ENCODE results near the gene DIPK1B.
A peak's percentile ranks its signal among the peaks of the same experiment; 100 is the strongest.

DIPK1B gene

GRCh38 chr9:136762221-136762691, 49.9 kb downstream of the DIPK1B start:
- H4K12ac ChIP-seq (ENCODE audit: low read depth, low read length): no peak overlapping the region
- no peaks in the 10 kb centered on the region for H3K27me3 ChIP-seq (ENCODE audit: insufficient read depth, low read length)
- H3K79me2 ChIP-seq (ENCODE audit: control insufficient read depth, insufficient read depth, low read length, poor library complexity): no peaks in the 10 kb centered on the region
- H2AFZ ChIP-seq (ENCODE audit: insufficient read depth, low read length, poor library complexity): peak overlapping the region; percentile 37
- H3K9me3 ChIP-seq (ENCODE audit: insufficient read depth, low read depth, low read length): peaks cover 6% of the 10 kb centered on the region
- H3K4ac ChIP-seq (ENCODE audit: low read depth, low read length): peak overlapping the region; percentile 12
- no peak overlapping the region for H3K23ac ChIP-seq (ENCODE audit: low read length)
- peak overlapping the region; percentile 78 for H2BK5ac ChIP-seq (ENCODE audit: low read depth, low read length, poor library complexity)
- DNase-seq: no peak
- peak overlapping the region; percentile 73 for H2AK5ac ChIP-seq (ENCODE audit: low read length)
- peak overlapping the region; percentile 81 for H2BK12ac ChIP-seq (ENCODE audit: low read length)
- peak overlapping the region; percentile 76 for H4K8ac ChIP-seq (ENCODE audit: low read depth, low read length)
- H4K91ac ChIP-seq (ENCODE audit: low read depth, low read length): peak overlapping the region; percentile 70
- H3K4me1 ChIP-seq (ENCODE audit: control insufficient read depth in 1 of 2, insufficient read depth in 2 of 2, low read length in 2 of 2): peaks cover 10 to 12% of the 10 kb centered on the region in 2 experiments
- WGBS (ENCODE audit: extremely low coverage, insufficient coverage, insufficient read length): no CpG with 5 or more reads among the region's 17 CpGs
- no peak overlapping the region for H3K9ac ChIP-seq (ENCODE audit: low read length)
- peaks cover 4% of the 10 kb centered on the region for H3K79me1 ChIP-seq (ENCODE audit: low read length)
- H3K18ac ChIP-seq (ENCODE audit: low read length): peak overlapping the region; percentile 54
- no peak overlapping the region for H3K27ac ChIP-seq (ENCODE audit: low read depth, low read length)
- H3K14ac ChIP-seq (ENCODE audit: low read length): peak overlapping the region; percentile 77
- H3K4me2 ChIP-seq (ENCODE audit: low read length): no peak overlapping the region
- peak overlapping the region; percentile 56 for H2BK120ac ChIP-seq (ENCODE audit: insufficient read depth, low read length, poor library complexity)
- no peak overlapping the region for H3K4me3 ChIP-seq (ENCODE audit: low read depth, low read length)
- no peaks in the 10 kb centered on the region for H3K36me3 ChIP-seq (ENCODE audit: control insufficient read depth in 1 of 2, insufficient read depth in 2 of 2, low read length in 2 of 2)

GRCh38 chr9:136762915-136763648, 50.7 kb downstream of the DIPK1B start:
- Histone ChIP-seq H4K12ac (ENCODE audit: low read depth, low read length) (no peak overlapping the region), H3K9ac (ENCODE audit: low read length) (no peak overlapping the region), H3K4me2 (ENCODE audit: low read length) (peak overlapping the region; percentile 9), H3K36me3 (ENCODE audit: control insufficient read depth in 1 of 2, insufficient read depth in 2 of 2, low read length in 2 of 2) (no peaks in the 10 kb centered on the region), H2BK120ac (ENCODE audit: insufficient read depth, low read length, poor library complexity) (no peak overlapping the region), H3K27ac (ENCODE audit: low read depth, low read length) (no peak overlapping the region), H3K4me1 (ENCODE audit: control insufficient read depth in 1 of 2, insufficient read depth in 2 of 2, low read length in 2 of 2) (peaks cover 10 to 12% of the 10 kb centered on the region in 2 experiments), H3K18ac (ENCODE audit: low read length) (no peak overlapping the region), H2BK12ac (ENCODE audit: low read length) (no peak overlapping the region), H3K4ac (ENCODE audit: low read depth, low read length) (no peak overlapping the region), H3K4me3 (ENCODE audit: low read depth, low read length) (no peak overlapping the region), H3K9me3 (ENCODE audit: insufficient read depth, low read depth, low read length) (peaks cover 7% of the 10 kb centered on the region), H2BK5ac (ENCODE audit: low read depth, low read length, poor library complexity) (no peak overlapping the region), H3K27me3 (ENCODE audit: insufficient read depth, low read length) (no peaks in the 10 kb centered on the region), H3K79me2 (ENCODE audit: control insufficient read depth, insufficient read depth, low read length, poor library complexity) (no peaks in the 10 kb centered on the region), H2AFZ (ENCODE audit: insufficient read depth, low read length, poor library complexity) (no peak overlapping the region), H3K79me1 (ENCODE audit: low read length) (peaks cover 4% of the 10 kb centered on the region), H4K91ac (ENCODE audit: low read depth, low read length) (peak overlapping the region; percentile 45), H3K23ac (ENCODE audit: low read length) (no peak overlapping the region), H2AK5ac (ENCODE audit: low read length) (no peak overlapping the region), H3K14ac (ENCODE audit: low read length) (no peak overlapping the region), H4K8ac (ENCODE audit: low read depth, low read length) (peak overlapping the region; percentile 52)
- DNase-seq: no peak
- no CpG with 5 or more reads among the region's 37 CpGs for WGBS (ENCODE audit: extremely low coverage, insufficient coverage, insufficient read length)

- WGBS (ENCODE audit: extremely low coverage, insufficient coverage, insufficient read length): no CpG with 5 or more reads among the region's 14 CpGs
- Histone ChIP-seq H3K4me3 (ENCODE audit: low read depth, low read length) (no peak overlapping the region), H4K91ac (ENCODE audit: low read depth, low read length) (peak overlapping the region; percentile 45), H3K36me3 (ENCODE audit: control insufficient read depth in 1 of 2, insufficient read depth in 2 of 2, low read length in 2 of 2) (no peaks in the 10 kb centered on the region), H3K4ac (ENCODE audit: low read depth, low read length) (no peak overlapping the region), H3K14ac (ENCODE audit: low read length) (no peak overlapping the region), H3K9ac (ENCODE audit: low read length) (no peak overlapping the region), H3K23ac (ENCODE audit: low read length) (no peak overlapping the region), H2BK12ac (ENCODE audit: low read length) (no peak overlapping the region), H3K79me2 (ENCODE audit: control insufficient read depth, insufficient read depth, low read length, poor library complexity) (no peaks in the 10 kb centered on the region), H4K8ac (ENCODE audit: low read depth, low read length) (no peak overlapping the region), H2BK120ac (ENCODE audit: insufficient read depth, low read length, poor library complexity) (no peak overlapping the region), H3K4me2 (ENCODE audit: low read length) (no peak overlapping the region), H2BK5ac (ENCODE audit: low read depth, low read length, poor library complexity) (no peak overlapping the region), H4K12ac (ENCODE audit: low read depth, low read length) (no peak overlapping the region), H2AK5ac (ENCODE audit: low read length) (peak overlapping the region; percentile 17), H3K79me1 (ENCODE audit: low read length) (peaks cover 4% of the 10 kb centered on the region), H3K18ac (ENCODE audit: low read length) (no peak overlapping the region), H2AFZ (ENCODE audit: insufficient read depth, low read length, poor library complexity) (no peak overlapping the region), H3K4me1 (ENCODE audit: control insufficient read depth in 1 of 2, insufficient read depth in 2 of 2, low read length in 2 of 2) (peaks cover 10 to 12% of the 10 kb centered on the region in 2 experiments), H3K27ac (ENCODE audit: low read depth, low read length) (no peak overlapping the region), H3K27me3 (ENCODE audit: insufficient read depth, low read length) (no peaks in the 10 kb centered on the region), H3K9me3 (ENCODE audit: insufficient read depth, low read depth, low read length) (peaks cover 7% of the 10 kb centered on the region)
- no peak for DNase-seq
These were observed 51.3 kb downstream of the DIPK1B start for GRCh38 chr9:136763649-136764035.

- H3K14ac ChIP-seq (ENCODE audit: low read length): no peak within 1 kb of the TSS
- no CpG with 5 or more reads among the region's 14 CpGs for WGBS (ENCODE audit: extremely low coverage, insufficient coverage, insufficient read length)
- no peak within 1 kb of the TSS for H3K4ac ChIP-seq (ENCODE audit: low read depth, low read length)
- H2BK5ac ChIP-seq (ENCODE audit: low read depth, low read length, poor library complexity): no peak within 1 kb of the TSS
- H2BK12ac ChIP-seq (ENCODE audit: low read length): no peak within 1 kb of the TSS
- H3K27ac ChIP-seq (ENCODE audit: low read depth, low read length): no peak within 1 kb of the TSS
- peaks cover 10 to 12% of the 10 kb centered on the region in 2 experiments for H3K4me1 ChIP-seq (ENCODE audit: control insufficient read depth in 1 of 2, insufficient read depth in 2 of 2, low read length in 2 of 2)
- H3K36me3 ChIP-seq (ENCODE audit: control insufficient read depth in 1 of 2, insufficient read depth in 2 of 2, low read length in 2 of 2): no peaks in the 10 kb centered on the region
- no peaks in the 10 kb centered on the region for H3K27me3 ChIP-seq (ENCODE audit: insufficient read depth, low read length)
- no peak within 1 kb of the TSS for H3K9ac ChIP-seq (ENCODE audit: low read length)
- no peaks in the 10 kb centered on the region for H3K79me2 ChIP-seq (ENCODE audit: control insufficient read depth, insufficient read depth, low read length, poor library complexity)
- H4K91ac ChIP-seq (ENCODE audit: low read depth, low read length): peak within 1 kb of the TSS; percentile 45
- peak within 1 kb of the TSS; percentile 52 for H4K8ac ChIP-seq (ENCODE audit: low read depth, low read length)
- H3K18ac ChIP-seq (ENCODE audit: low read length): no peak within 1 kb of the TSS
- H2BK120ac ChIP-seq (ENCODE audit: insufficient read depth, low read length, poor library complexity): no peak within 1 kb of the TSS
- peaks cover 4% of the 10 kb centered on the region for H3K79me1 ChIP-seq (ENCODE audit: low read length)
- peak within 1 kb of the TSS; percentile 9 for H3K4me2 ChIP-seq (ENCODE audit: low read length)
- H3K9me3 ChIP-seq (ENCODE audit: insufficient read depth, low read depth, low read length): peaks cover 7% of the 10 kb centered on the region
- DNase-seq: no peak
- peak within 1 kb of the TSS; percentile 17 for H2AK5ac ChIP-seq (ENCODE audit: low read length)
- H3K23ac ChIP-seq (ENCODE audit: low read length): no peak within 1 kb of the TSS
- H3K4me3 ChIP-seq (ENCODE audit: low read depth, low read length): no peak within 1 kb of the TSS
- no peak within 1 kb of the TSS for H4K12ac ChIP-seq (ENCODE audit: low read depth, low read length)
- no peak within 1 kb of the TSS for H2AFZ ChIP-seq (ENCODE audit: insufficient read depth, low read length, poor library complexity)
These were observed 52.0 kb downstream of the DIPK1B start, which contains the start of gene LCN15 for GRCh38 chr9:136764301-136764891. Gene LCN15, minus strand, starts transcription at chr9:136764518. Its CDS starts 30 bp downstream, at chr9:136764488.

All from trophoblast cell (in vitro differentiated cells and primary cell).